Measurements from ENCODE around the gene SLIT3.
A peak's percentile ranks its signal among the peaks of the same experiment; 100 is the strongest.

The SLIT3 gene

GRCh38 chr5:169174923-169175322 lies 126.0 kb downstream of the SLIT3 start:
- DNase-seq (ENCODE audit: low read depth): no peak

GRCh38 chr5:169173372-169173771 lies 127.6 kb downstream of the SLIT3 start:
- peak; percentile 24 for DNase-seq (ENCODE audit: low read depth)

- no peak for DNase-seq (ENCODE audit: low read depth)
These were observed 129.4 kb downstream of the SLIT3 start for GRCh38 chr5:169171515-169171914.

GRCh38 chr5:169169783-169170182 lies 131.2 kb downstream of the SLIT3 start:
- no peak for DNase-seq (ENCODE audit: low read depth)

GRCh38 chr5:169168280-169168679 lies 132.7 kb downstream of the SLIT3 start:
- no peak for DNase-seq (ENCODE audit: low read depth)

GRCh38 chr5:169166078-169166477 lies 134.9 kb downstream of the SLIT3 start:
- DNase-seq (ENCODE audit: low read depth): no peak

GRCh38 chr5:169165052-169165451 lies 135.9 kb downstream of the SLIT3 start:
- no peak for DNase-seq (ENCODE audit: low read depth)

GRCh38 chr5:169164481-169164925 lies 136.4 kb downstream of the SLIT3 start:
- DNase-seq (ENCODE audit: low read depth): peak; percentile 33

- DNase-seq (ENCODE audit: low read depth): peak; percentile 65
These were observed 138.5 kb downstream of the SLIT3 start for GRCh38 chr5:169162407-169162806.

- DNase-seq (ENCODE audit: low read depth): peak; percentile 97
These were observed 139.8 kb downstream of the SLIT3 start for GRCh38 chr5:169161022-169161680.

GRCh38 chr5:169160405-169160901 lies 140.5 kb downstream of the SLIT3 start:
- DNase-seq (ENCODE audit: low read depth): peak; percentile 58

GRCh38 chr5:169158764-169159163 lies 142.2 kb downstream of the SLIT3 start:
- no peak for DNase-seq (ENCODE audit: low read depth)

- no peak for DNase-seq (ENCODE audit: low read depth)
These were observed 143.9 kb downstream of the SLIT3 start for GRCh38 chr5:169157064-169157463.

GRCh38 chr5:169154679-169155078 lies 146.3 kb downstream of the SLIT3 start:
- DNase-seq (ENCODE audit: low read depth): no peak

GRCh38 chr5:169153405-169153804 lies 147.5 kb downstream of the SLIT3 start:
- DNase-seq (ENCODE audit: low read depth): no peak

- no peak for DNase-seq (ENCODE audit: low read depth)
These were observed 148.0 kb downstream of the SLIT3 start for GRCh38 chr5:169152946-169153345.

- DNase-seq (ENCODE audit: low read depth): no peak
These were observed 148.5 kb downstream of the SLIT3 start for GRCh38 chr5:169152453-169152852.

- no peak for DNase-seq (ENCODE audit: low read depth)
These were observed 149.7 kb downstream of the SLIT3 start for GRCh38 chr5:169151051-169151805.

GRCh38 chr5:169150108-169150507 lies 150.8 kb downstream of the SLIT3 start:
- DNase-seq (ENCODE audit: low read depth): no peak

GRCh38 chr5:169149317-169149716 lies 151.6 kb downstream of the SLIT3 start:
- DNase-seq (ENCODE audit: low read depth): no peak

GRCh38 chr5:169148138-169148740 lies 152.7 kb downstream of the SLIT3 start:
- peak; percentile 35 for DNase-seq (ENCODE audit: low read depth)

GRCh38 chr5:169147534-169147933 lies 153.4 kb downstream of the SLIT3 start:
- no peak for DNase-seq (ENCODE audit: low read depth)

- no peak for DNase-seq (ENCODE audit: low read depth)
These were observed 154.8 kb downstream of the SLIT3 start for GRCh38 chr5:169146158-169146557.

All from GM04504 (cell line).